Lower leg skin (tissue), 4 donors: ENCODE measurements around the gene ZSCAN10. TPM values are rescaled to one million over a fixed set of nuclear protein-coding genes. Genes with fewer than 3 reads are reported as not detected.
A peak's percentile ranks its signal among the peaks of the same experiment; 100 is the strongest.

Experiments used
- DNase-seq, 2 donors: peaks; one replicate each; pipeline ENCODE4 v3.0.0-alpha.2; 2019; ENCODE audit warnings: low spot score in 2 of 2
- H3K4me3 ChIP-seq: fragments of 200-600 bp; sonication (generic); 2 replicates; pipeline ENCODE4 v1.5.1; 2017; ENCODE audit warnings: mild to moderate bottlenecking, low read depth; ENCODE audit not compliant: poor library complexity, severe bottlenecking
- CTCF ChIP-seq, 3 donors: fragments of 450-650 bp; IDR thresholded peaks; one replicate each; pipeline ENCODE4 v1.5.1; 2016; ENCODE audit warnings: antibody characterized with exemption in 3 of 3, mild to moderate bottlenecking in 3 of 3, moderate library complexity in 2 of 3
- POLR2A ChIP-seq, 2 donors: fragments of 450-650 bp; IDR thresholded peaks; one replicate each; pipeline ENCODE4 v1.6.1; 2016 to 2017; ENCODE audit warnings: antibody characterized with exemption in 2 of 2, mild to moderate bottlenecking in 1 of 2, moderate library complexity in 1 of 2
- WGBS, 2 donors: methylation state at CpG; one replicate each; pipeline ENCODE4 v1.1.5; 2018; 5-methylcytosine and 5-hydroxymethylcytosine counted together
- intact Hi-C: fragments of 100-400 bp; cut with DNase I; formaldehyde crosslinking; loops from one replicate; pipeline ENCODE4 v1.15.0; 2023; ENCODE audit warnings: low total_unique reads
- total RNA-seq, 4 donors: library from RNA; depleted of rRNA; stranded (reverse); fragments of >200 nt; gene quantifications; one replicate each; pipeline ENCODE4 v1.1.0, GENCODE V29; 2016

ZSCAN10 gene
- total RNA-seq, 4 donors from 2014 or later: not detected

GRCh38 chr16:3131755-3132377, 32.8 kb upstream of the ZSCAN10 start:
- intact Hi-C loops: no loop called here
- no peak overlapping the region for H3K4me3 ChIP-seq
- no peak for DNase-seq
- 73 to 79% methylated on average over 12 of the region's 12 CpGs for WGBS, 2 donors
- TF ChIP-seq CTCF (IDR thresholded peaks at IDR 0.05): no peak
- TF ChIP-seq POLR2A (IDR thresholded peaks at IDR 0.05): no peak

- DNase-seq: peak; percentile 63 to 93
- H3K4me3 ChIP-seq: no peak overlapping the region
- TF ChIP-seq POLR2A (IDR thresholded peaks at IDR 0.05): no peak
- TF ChIP-seq CTCF (IDR thresholded peaks at IDR 0.05): peak in 1 of 3 donors; percentile 96
- intact Hi-C loops: no loop called here
- WGBS, 2 donors: 9% methylated on average over 26 to 28 of the region's 28 CpGs
These were observed 30.3 kb upstream of the ZSCAN10 start for GRCh38 chr16:3129137-3130131.

GRCh38 chr16:3127745-3128144, 28.7 kb upstream of the ZSCAN10 start:
- TF ChIP-seq CTCF (IDR thresholded peaks at IDR 0.05) (no peak), POLR2A (IDR thresholded peaks at IDR 0.05) (no peak)
- no peak overlapping the region for H3K4me3 ChIP-seq
- intact Hi-C loops: no loop called here
- 54% methylated on average over 6 of the region's 6 CpGs for WGBS, 2 donors
- no peak for DNase-seq

- WGBS, 2 donors: 0% methylated on average over 46 to 51 of the region's 72 CpGs
- TF ChIP-seq CTCF (IDR thresholded peaks at IDR 0.05): no peak
- TF ChIP-seq POLR2A (IDR thresholded peaks at IDR 0.05): no peak
- intact Hi-C loops: no loop called here
- DNase-seq: peak; percentile 96 to 99
- H3K4me3 ChIP-seq: peak overlapping the region; percentile 53
These were observed 25.1 kb upstream of the ZSCAN10 start for GRCh38 chr16:3123986-3124886.

GRCh38 chr16:3122926-3123570, 24.0 kb upstream of the ZSCAN10 start:
- TF ChIP-seq POLR2A (IDR thresholded peaks at IDR 0.05) (no peak), CTCF (IDR thresholded peaks at IDR 0.05) (no peak)
- intact Hi-C loops: no loop called here
- WGBS, 2 donors: 56 to 58% methylated on average over 8 of the region's 8 CpGs
- no peak overlapping the region for H3K4me3 ChIP-seq
- DNase-seq: no peak
